GM21381 (cell line): Measurements from ENCODE around the gene PLCB2.

ENCODE experiments used
- ATAC-seq: cut with Tn5 transposase; IDR thresholded peaks from one replicate; pipeline ENCODE4 v1.9.1; 2021; ENCODE audit warnings: mild to moderate bottlenecking, moderate library complexity; ENCODE audit not compliant: unreplicated experiment

The PLCB2 gene

DNA sequence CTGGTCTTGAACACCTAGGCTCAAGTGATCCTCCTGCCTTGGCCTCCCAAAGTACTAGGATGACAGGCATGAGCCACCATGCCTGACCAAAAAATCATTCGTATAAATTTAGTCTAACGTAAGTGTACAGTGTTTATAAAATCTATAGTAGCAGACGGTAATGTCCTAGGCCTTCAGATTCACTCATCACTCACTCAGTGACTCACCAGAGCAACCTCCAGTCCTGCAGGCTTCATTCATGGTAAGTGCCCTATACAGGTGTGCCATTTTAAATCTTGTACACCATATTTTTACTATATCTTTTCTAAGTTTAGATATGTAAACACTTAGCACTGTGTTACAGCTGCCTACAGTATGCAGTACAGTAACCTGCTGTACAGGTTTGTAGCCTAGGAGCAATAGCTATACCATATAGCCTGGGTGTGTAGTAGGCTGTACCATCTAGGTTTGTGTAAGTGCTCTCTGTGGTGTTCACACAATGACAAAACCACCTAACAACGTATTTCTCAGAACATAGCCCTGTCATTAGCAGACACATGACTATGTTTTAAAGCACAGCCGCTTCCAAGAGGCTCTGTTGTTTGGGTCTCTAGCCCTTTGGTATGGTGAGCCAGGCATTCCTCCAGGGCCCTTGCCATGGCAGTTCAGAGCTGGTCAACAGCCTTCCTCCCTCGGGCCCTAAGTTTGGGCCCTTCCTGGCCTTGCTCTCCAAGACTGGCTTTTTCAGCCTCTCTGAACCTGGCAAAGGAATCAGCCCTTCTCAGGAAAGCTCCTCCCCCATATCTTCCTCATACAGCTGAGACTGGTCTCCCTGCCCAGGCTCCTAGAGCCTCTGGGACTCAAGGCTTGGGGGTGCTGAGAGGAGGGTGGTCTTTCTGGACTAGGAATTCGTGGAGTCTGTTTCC is 34.9 kb upstream of the PLCB2 start:
- no peak for ATAC-seq

DNA sequence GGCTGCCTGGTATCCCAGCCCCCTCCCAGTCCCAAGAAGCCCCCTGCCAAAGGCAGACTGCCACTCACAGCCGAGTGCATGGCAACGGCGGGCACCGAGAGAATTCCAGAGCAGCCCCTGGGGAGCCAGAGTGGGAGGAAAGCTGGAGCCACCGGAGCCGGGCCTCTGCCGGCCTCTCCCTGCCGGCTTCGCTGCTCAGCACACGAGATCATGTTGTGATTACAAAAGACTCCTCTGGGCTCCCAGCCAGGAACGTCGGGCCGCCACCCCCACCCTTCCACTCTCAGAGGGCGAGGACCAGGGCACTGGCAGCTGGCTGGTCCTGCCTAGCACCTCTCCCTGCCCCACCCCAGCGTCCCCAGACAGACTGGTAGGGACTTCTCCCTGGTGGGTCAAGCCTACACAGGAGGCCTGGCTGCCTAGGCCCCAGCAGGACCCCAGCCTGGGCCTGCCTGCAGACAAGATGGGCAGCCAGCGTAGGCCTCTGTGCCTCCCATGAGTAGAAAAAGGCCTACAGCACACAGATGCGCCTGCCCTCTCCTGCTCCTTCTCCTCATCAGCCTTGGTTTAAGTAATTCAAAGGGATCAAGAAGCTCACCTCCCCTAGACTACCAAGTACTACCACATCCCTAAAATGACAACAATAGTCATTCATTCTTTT is 33.1 kb upstream of the PLCB2 start, which contains the start of gene CCDC9B:
Gene CCDC9B (minus strand): TSS at position 200 of the 661 bp plus-strand sequence. CDS start 120 bp downstream, at position 80.
- no peak for ATAC-seq

DNA sequence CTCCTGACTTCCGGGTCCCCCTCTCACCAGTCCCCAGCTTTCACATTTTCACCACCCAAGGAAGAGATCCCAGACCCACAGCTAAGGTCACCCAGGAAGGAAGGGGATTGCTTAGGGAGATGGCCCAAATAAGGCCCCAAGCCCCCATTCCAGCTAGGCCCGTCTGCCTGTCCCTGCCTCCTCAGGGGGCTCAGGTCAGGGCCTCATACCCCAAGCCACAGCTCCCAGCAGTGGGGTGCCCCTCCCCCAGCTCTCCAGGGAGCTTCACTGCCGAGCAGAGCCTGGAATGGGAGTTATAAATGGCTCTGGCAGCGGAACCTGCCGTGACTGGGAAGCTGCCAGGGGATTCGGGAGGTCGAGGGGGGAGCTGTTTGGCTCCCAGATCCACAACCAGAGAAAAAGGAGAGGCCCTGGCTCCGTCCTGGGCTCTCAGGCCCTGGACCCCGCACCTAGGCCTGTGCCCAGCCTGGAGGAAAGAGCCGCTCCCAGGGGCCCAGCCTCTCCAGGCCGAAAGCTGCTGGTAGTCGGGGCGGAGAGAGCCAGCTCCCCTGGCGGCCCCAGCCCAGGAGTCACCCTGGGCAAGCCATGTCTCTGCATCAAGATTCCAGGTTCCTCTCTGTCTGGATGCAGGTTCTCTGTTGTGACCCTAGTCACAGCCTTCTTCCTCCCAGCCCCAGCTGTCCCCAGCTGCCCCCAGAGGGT is 32.5 kb upstream of the PLCB2 start:
- ATAC-seq, result no peak

DNA sequence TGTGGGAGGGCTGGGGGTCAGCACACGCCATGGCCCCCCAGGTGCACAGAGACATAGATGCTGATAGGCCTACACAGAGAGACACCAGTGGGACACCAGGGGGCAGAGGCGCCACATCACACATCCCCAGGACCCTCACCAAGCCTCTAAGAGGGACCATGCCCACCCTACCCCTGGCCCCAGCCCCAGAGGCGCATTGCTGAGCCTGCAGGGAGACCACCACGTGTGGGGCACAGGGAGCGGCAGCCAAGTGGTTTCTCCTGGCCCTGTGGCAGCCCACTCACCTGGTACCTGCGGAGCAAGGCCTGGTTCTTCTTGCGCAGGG is 31.8 kb upstream of the PLCB2 start:
- ATAC-seq, result no peak

DNA sequence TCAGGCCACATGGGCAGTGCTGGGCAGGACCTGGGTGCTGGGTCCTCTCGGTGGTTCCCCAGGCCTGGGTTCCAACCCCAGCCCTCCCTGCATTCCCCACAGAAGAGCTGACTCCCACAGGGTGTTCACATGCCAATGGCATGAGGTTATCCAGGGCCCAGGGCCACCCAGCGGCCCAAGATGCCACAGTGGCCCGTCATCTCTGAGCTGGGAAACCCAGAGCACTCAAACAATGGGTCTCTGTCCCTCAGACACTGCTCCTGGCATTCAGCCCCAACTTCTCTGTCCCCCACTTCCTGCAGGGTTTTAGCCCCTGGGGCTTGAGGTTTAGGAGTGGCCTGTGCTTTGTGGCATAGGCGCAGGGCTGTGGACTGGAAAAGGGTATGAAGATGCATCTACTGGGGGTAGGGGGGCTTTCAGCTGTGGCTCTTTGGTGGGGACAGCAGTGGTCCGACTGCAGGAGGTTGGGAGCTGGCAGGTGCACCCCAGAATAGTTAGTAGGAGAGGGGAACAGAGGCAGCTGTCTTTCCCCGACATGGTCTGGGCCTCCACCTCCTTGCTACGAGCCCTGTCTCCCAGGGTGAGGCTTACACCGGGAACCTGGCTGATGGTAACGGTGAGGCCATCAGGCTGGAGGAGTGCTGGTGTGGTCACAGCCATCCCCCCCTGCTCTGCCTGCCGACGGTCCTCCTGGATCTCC is 31.3 kb upstream of the PLCB2 start:
- ATAC-seq, result no peak

GRCh38 chr15:40338041-40338657 is 30.4 kb upstream of the PLCB2 start:
- ATAC-seq, result peak; percentile 55

- ATAC-seq, result no peak
Observed at GRCh38 chr15:40337597-40337996, 29.9 kb upstream of the PLCB2 start.

DNA sequence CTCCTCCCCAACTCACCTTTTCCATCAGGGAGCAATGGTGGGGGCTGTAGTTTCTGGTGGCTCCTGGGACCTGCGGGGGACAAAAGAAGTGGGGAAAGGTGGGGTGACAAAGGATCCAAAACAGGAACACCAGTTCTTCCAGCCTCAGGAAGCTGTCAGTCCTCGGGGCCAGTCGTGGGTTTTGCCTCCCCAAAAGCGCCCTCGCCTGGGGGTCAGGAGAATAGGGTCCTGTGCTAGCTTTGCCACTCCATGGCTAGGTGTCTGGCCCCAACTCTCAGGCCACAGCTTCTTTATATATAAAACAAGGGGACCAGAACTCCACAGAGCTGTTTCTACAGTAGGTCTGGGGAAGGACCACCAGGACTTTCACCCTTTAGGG is 29.0 kb upstream of the PLCB2 start:
- ATAC-seq, result no peak

- ATAC-seq, result no peak
Observed at GRCh38 chr15:40335938-40336743, 28.4 kb upstream of the PLCB2 start.

GRCh38 chr15:40334941-40335795 is 27.4 kb upstream of the PLCB2 start:
- no peak for ATAC-seq

- no peak for ATAC-seq
Observed at GRCh38 chr15:40334541-40334940, 26.8 kb upstream of the PLCB2 start.

GRCh38 chr15:40333922-40334492 is 26.3 kb upstream of the PLCB2 start:
- ATAC-seq, result no peak

DNA sequence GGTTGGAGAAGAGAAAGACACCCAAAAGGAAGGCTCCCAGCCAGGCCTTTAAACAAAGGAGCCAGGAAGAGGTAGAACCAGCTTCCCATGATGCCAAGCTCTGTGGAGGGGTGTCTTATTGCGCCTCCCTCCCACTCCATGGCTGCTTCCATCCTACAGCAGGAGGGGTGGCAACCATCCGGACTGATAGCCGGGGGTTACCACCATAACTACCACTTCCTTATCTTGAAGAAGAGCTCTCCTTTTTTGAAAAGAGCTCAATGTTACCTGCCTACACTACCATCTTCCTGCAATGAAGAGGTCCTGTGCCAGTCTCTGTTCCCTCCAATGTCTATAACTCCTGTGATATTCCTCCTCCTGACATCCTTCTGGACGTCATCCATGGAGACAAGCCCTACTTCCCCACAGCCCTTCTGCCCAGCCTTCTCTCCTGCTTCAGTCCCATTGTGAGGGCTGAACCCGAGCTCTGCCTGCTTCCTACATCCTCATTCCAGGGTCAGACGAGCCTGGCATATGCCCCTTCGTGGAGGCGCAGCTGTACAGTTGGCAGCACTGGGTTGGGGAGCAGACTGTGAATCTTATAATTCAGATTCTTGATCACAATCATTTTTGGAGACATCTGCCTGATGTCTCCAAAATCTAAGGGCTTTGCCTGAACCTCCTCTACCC is 24.5 kb upstream of the PLCB2 start:
- no peak for ATAC-seq

- ATAC-seq, result no peak
Observed at GRCh38 chr15:40331637-40332036, 23.9 kb upstream of the PLCB2 start.

GRCh38 chr15:40331026-40331425 is 23.3 kb upstream of the PLCB2 start:
- ATAC-seq, result no peak

DNA sequence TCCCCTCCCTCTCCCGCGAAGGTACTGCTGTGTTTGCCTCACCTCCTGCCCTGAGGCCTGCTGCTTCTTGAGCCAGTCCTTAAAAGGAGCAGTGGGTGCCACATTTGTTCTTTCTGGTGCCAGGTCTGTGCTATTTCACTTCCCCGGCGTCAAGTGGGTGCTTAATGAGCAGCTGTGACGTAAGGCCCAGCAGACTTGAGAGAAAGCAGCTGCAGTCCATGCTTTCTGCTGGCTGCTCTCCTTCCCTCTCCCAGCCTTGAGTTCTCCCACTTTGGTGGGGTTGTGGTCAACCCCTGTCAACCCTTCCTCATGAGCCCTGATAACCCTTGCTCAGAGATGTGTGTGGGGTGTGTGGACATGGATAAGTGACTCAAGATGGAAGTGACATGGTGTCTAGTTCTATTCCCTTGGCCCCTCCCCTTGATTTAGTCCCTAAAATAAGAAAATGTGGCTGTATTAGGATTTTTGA is 22.7 kb upstream of the PLCB2 start:
- ATAC-seq, result no peak

- ATAC-seq, result no peak
Observed at GRCh38 chr15:40329804-40330203, 22.1 kb upstream of the PLCB2 start.

DNA sequence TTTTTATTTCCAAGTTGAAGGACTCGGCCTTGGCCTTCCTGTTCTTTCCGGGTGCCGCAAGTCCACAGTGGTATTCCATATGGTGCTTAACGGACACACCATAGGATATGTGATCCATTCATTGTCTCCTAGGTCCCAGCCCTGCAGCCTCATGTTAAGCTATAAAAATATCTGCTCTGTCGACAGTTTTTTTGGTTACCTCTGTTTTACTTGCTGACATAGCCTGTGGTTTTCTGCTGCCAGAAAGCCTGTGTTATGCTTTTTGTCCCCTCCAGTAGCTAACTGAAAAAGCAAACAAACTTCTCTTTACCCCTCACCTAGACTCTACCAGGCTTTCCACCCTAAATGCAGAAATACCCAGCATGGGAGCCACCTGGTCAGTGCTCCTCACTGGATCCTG is 21.0 kb upstream of the PLCB2 start:
- no peak for ATAC-seq
